Gastroesophageal sphincter (tissue), 2 donors: ENCODE data around the gene TCF4.

Experiments
- EP300 ChIP-seq: sonication (generic); formaldehyde crosslinking; IDR thresholded peaks from one replicate; pipeline ENCODE4 v1.6.1; 2017; ENCODE audit warnings: antibody characterized with exemption, mild to moderate bottlenecking
- POLR2A ChIP-seq, 2 donors: fragments of 450-650 bp; IDR thresholded peaks; one replicate each; pipeline ENCODE4 v1.6.1; 2017; ENCODE audit warnings: antibody characterized with exemption in 2 of 2, mild to moderate bottlenecking in 2 of 2, moderate library complexity in 1 of 2

DNA sequence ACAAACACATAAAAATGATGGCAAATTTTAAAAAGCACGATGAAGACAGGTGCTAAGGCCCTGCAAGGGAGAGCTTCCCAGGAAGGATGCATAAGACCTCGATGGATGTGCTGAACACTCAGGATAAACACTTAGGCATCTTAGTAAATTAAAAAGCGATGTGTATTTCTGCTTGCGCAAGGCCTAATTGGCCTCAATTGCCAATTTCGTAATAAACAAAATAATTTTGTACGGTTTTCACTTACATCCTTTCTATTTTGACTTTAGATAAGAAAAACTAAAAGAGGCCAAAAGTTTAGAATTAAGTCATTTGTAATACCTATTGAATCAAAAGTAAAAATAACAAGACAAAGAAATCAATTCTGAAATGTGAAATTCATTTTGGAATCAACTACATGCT is 189.1 kb downstream of the TCF4 start:
- TF ChIP-seq EP300, result no peak
- TF ChIP-seq POLR2A (IDR thresholded peaks at IDR 0.05), result no peak
